HG03139 (cell line): ENCODE measurements around the gene CD36.
"Not testable (repeated sequence)": the region's sequence is repeated elsewhere in the genome, so short reads cannot be mapped to it uniquely, and the experiment has no call there.

Source experiments
- ATAC-seq: cut with Tn5 transposase; IDR thresholded peaks from one replicate; pipeline ENCODE4 v1.9.1; 2021; ENCODE audit not compliant: unreplicated experiment

The CD36 gene

GRCh38 chr7:80649011-80649410 is 10.6 kb downstream of the CD36 start:
- no peak for ATAC-seq

GRCh38 chr7:80650030-80650429 is 11.6 kb downstream of the CD36 start:
- ATAC-seq = no peak

GRCh38 chr7:80651471-80651870 is 13.0 kb downstream of the CD36 start:
- no peak for ATAC-seq

GRCh38 chr7:80653244-80653643 is 14.8 kb downstream of the CD36 start:
- no peak for ATAC-seq

DNA sequence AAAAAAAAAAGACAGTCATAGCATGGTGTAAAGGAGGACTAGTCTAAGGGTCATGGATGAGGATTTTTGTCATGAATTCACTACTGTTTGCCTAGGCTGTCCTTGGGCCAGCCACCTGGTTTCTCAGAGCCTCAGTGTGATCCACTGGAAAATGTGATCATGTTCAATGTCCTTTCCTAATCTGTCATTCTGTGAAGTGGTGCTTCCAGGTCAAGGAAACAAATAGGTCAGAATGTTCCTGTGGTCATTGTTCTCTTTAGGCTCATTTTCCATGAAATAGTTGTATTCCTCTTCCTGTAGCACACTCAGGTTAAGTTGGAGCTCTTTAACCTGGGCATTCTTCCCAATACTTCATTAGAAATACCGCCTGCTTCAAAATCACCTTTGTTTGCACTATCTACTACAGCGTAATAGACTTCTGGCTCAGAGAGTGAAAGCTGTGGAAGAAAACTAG is 16.5 kb downstream of the CD36 start:
- no peak for ATAC-seq

DNA sequence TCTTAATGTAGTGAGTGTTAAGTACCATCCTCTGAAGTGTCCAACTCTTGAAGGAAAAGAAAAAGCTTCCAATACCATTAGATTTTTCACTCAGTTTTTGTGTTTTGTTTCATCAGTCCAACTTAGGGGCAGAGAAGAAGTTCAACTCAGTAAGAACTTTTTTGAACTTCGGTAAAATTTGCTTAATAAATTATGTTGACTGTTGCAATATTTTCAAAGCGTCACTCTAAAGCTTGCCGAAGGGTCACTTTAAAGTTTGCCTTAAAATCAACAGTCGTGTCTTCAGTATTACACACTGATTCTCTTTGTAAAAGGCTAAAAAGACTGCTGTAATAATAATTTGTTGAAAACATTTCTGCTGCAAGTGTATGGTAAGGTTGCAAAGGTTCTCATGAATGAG is 17.6 kb downstream of the CD36 start:
- no peak for ATAC-seq

DNA sequence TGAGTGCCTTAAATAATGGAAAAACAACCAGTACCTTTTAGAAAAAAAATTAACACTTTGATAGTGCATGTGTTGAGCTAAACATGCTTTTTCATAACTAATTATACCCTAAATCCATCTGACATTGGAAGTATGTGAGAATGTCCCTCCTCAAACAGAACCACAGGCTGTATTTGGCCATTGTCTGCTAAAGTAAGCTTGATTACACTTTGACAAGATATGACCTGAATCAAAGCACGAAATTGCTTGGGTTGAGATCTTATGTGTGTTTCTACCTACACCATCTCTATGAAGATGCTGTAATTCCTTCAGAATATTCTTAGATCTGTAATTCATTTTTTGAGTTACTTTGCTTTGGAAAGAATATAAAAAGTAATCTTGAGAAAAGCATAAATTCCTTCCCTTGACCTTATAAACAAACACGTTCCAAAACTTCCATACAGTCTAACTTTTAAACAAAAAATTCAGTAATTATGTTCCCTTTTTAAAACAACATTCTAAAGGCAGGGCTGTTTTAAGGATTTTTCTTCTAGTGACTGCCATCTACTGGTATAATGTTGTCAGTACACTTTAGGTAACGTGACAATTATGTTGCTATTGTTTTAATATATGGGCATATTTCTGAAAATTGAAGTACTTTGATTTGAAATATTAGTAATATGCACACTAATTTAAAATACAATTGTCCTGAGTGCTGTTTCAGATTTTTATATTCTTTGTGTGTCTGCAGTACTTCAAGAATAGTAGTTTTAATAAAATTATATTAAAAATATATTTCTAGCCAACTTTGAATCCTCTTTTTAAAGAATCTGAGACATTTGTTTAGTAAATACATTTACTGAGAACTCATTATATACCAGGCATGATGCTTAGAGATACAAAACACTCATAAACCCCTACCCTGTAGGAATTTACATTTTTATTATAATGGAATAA is 20.9 kb downstream of the CD36 start:
- ATAC-seq = no peak

- ATAC-seq = no peak
Observed at GRCh38 chr7:80660939-80661338, 22.5 kb downstream of the CD36 start.

GRCh38 chr7:80661729-80662128 is 23.3 kb downstream of the CD36 start:
- ATAC-seq = no peak

DNA sequence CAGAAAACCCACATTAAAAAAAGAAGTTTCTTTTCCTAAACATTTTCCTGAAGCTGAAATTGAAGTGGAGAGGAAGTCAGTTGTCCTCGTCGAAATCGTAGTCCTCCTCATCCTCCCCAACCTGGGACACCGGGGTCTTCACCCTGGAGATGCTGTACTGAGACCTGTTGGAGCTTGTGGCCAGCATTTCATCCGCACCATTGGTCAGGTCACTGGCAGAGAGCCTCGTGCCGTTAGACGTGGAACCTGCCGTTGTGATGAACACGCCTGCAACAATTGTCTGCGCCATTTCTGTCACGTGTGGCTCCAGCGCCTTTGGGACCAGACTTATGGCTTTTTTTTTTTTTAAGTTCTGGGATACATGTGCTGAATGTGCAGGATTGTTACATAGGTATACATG is 23.8 kb downstream of the CD36 start:
- ATAC-seq = no peak

DNA sequence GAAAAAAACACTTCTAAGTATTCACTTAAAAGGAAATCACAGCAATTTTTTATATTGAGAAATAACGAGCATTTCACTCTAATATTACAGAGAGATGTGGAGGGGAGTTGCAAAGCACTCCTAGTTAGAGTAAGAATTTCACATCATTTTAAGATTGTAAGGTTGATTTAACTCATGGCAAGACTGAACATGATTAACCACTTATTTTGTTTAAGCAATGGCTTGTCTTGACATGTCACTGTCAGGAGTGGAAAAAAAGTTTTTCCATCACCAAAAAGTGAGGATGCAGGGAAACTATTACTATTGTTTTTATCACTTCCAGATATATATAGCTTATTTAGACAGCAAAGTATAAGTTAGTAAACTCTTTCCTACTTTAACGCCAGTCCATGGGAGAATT is 27.1 kb downstream of the CD36 start:
- no peak for ATAC-seq

DNA sequence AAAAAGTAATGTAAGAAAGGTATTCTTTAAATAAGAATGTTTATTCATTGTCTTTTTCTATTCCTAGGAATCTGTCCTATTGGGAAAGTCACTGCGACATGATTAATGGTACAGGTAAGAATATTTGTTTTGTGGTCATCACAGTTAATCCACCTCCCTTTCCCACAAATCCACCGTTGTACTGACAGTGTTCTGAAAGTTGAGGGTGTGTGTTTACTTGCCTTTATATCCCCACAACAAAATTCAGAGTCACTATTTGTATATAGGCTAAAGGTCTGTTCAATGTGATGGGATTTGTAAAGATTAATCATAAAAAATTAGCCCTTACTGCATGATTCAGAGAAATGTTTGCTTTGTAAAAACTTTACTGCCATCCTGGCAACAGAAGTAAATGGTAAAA is 27.9 kb downstream of the CD36 start:
- ATAC-seq = no peak

DNA sequence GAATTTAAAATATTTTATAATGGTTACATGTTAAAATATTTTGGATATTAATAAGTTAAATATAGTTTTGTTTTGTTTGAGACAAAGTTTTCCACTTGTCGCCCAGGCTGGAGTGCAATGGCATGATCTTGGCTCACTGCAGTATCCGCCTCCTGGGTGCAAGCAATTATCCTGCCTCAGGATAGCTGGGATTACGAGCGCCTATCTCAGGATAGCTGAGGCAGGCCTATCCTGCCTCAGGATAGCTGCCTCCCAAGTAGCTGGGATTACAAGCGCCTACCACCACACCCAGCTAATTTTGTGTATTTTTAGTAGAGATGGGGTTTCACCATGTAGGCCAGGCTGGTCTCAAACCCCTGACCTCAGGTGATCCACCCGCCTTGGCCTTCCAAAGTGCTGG is 30.9 kb downstream of the CD36 start:
- ATAC-seq = not testable (repeated sequence)

GRCh38 chr7:80671744-80672143 is 33.3 kb downstream of the CD36 start:
- ATAC-seq = no peak

DNA sequence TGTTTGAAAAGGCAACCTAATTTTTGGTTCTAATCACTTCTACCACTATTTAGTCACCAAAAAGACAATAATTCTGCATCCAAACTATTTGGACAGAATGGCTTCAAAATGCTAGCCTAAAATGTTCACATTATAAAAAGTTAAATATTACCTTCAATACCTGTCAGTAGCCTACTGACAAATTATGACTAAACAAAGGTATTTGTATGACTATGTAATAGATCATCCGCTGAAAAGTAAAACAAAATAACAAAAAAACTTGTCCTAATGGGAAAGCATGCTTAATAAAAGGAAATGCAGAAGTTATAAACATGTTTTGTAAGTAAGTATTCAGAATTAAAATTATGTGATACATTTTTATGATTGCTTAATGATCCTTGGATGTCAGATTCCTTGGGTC is 36.6 kb downstream of the CD36 start:
- no peak for ATAC-seq

DNA sequence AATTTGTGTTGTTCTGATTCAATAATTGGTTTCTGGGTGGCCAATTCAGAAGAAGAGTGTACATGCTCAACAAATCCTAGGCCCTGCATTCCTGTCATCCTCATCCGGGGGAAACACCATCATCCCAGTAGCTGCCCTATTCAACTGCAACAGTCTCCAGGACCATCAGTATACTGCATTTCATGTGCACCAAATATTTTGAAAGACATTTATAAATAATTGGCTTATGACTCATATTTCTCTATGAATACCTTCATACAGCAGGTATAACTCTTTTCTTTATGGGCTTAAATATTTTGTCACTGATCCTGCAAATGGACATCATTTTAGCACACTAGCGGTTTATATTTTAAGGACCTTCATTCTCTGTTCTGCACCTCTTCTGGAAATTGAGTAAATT is 38.0 kb downstream of the CD36 start:
- ATAC-seq = no peak

DNA sequence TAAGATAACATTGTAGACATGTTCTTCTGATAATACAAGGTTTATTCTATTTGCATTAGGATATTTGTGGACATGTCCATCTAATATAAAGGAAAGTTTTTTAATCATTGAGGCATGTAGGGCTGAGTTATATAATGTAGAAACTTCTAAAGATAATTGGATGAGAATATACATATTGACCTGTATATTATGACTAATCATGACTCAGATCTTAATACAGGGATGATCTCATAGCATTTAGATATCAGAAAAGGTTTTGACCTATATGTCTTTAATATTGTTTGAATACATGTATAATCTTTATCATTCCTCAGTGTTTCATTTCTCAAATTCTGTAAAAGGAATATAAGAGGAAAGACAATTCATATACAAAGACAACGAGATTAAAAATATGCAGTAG is 39.2 kb downstream of the CD36 start:
- no peak for ATAC-seq

- ATAC-seq = no peak
Observed at GRCh38 chr7:80678707-80679106, 40.3 kb downstream of the CD36 start.

DNA sequence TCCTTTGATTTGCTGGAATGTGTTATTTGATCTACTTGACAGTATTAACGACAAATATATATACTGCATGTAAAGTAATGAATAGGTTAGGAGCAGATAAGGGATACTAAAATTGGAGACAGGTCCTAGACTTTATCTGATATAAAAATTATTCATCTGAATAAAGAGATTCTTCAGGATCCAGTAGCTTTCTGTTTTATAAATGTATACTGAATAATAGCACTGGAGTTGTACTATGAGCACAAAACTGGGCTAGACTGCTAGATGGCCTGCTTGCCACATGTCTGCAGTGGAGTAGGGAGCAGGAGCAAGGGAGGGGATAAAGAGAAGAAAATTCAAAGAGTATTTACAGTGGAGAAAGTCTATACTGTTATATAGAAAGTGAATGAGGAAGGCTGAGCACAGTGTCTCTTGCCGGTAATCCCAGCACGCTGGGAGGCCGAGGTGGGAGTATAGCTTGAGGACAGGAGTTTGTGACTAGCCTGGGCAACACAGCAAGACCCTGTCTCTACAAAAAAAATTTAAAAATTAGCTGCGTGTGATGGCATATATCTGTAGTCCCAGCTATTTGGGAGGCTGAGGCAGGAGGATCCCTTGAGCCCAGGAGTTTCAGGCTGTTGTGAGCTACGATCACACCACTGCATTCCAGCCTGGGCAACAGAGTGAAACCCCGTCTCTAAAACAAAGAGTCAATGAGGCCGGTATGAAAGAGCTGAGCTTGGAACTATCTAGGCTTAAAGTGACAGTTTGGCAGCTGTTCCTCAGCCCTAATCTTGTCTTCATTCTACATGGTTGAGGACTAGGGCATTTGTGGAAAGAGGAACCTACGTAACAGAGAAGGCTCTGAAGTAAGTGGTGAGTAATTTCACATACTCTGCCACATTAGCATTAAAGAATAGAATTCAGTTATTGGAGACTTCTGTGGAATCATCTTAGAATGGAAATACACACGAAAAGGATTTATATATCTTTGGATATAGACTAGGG is 41.8 kb downstream of the CD36 start:
- no peak for ATAC-seq

- ATAC-seq = peak; percentile 58
Observed at GRCh38 chr7:80681272-80681885, 42.9 kb downstream of the CD36 start.

DNA sequence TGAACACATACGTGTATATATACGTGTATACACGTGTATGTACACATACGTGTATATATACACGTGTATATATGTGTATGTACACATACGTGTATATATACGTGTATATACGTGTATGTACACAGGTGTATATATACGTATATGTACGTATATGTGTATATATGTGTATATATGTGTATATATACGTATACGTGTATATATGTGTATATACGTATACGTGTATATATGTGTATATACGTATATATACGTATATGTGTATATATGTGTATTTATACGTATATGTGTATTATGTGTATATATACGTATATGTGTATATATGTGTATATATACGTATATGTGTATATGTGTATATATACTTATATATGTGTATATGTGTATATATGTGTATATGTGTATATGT is 44.3 kb downstream of the CD36 start:
- ATAC-seq = no peak
